CD4-positive, alpha-beta T cell treated with Interferon gamma for 1 hour (primary cell): Measurements from ENCODE around the gene ARIH1.
"Not testable (repeated sequence)": the region's sequence is repeated elsewhere in the genome, so short reads cannot be mapped to it uniquely, and the experiment has no call there.

ENCODE experiments used
- DNase-seq: peaks from one replicate; pipeline ENCODE4 v3.0.0-alpha.2; 2020

ARIH1 gene

DNA sequence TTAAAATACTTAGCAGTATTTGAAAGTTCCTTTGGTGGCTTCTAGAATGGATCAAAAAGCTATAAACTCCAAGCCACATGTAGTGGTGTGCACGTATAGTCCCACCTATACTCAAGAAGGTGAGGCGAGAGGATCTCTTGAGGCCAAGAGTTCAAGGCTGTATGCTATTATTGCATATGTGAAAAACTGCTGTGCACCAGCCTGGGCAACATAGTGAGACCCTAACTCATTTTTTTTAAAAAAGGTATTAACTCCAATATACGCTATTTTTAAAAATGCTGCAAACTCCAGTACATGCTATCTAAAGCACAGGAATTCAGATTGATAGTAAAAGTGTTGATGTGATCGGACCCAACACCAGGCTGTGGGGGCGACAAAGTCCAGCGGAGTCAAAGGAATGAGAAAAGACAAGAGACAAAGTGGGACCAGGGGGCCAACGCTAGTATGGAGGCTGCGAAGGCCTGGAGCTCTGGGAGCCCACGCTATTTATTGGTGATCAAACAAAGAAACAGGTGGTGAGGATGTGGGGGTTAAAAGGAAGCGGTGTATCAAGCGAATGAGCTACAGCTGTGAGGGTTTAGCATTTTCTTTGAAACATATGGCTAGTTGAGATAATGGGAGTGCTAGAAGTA lies 66.6 kb downstream of the ARIH1 start:
- DNase-seq, result no peak

DNA sequence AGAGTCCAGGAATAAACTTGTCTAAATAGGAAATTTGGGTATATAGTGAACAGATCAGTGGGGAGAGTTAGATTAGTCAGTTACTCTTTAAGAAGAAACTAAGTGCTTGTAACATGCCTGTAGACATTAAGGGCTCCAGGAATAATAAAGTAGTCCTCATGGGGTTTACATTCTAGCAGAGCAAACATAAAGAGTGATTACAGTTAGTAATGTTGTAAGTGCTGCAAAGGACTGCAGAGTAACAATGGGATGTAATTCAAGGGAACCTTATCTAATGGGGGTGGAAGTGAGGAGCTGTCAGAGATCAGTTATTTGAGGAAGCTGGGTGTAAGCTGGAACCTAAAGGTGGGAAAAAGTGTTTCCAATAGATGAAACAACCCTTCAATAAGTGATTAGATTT lies 67.5 kb downstream of the ARIH1 start:
- no peak for DNase-seq

DNA sequence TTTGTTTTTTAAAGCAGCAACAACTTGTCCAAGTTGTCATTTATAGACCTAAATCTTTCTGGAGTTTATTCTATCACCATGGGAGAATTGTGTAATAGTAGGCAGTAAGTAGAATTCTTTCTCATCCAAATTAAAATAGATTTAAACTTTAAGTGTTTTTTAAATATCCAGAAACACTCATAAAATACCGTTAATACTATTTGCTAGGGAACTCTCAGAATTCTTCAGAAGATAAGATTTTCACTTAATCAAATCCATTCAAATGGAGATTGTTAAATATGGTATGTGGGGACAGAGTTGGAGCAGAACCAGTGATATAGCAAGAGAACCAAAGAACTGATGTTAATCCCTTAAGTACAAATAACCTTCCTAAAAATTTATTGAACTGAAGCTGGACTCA lies 71.0 kb downstream of the ARIH1 start:
- DNase-seq, result no peak

- DNase-seq, result no peak
Observed at GRCh38 chr15:72554471-72555425, 80.6 kb downstream of the ARIH1 start.

- DNase-seq, result no peak
Observed at GRCh38 chr15:72559781-72560180, 85.7 kb downstream of the ARIH1 start.

- DNase-seq, result no peak
Observed at GRCh38 chr15:72560458-72560857, 86.3 kb downstream of the ARIH1 start.

DNA sequence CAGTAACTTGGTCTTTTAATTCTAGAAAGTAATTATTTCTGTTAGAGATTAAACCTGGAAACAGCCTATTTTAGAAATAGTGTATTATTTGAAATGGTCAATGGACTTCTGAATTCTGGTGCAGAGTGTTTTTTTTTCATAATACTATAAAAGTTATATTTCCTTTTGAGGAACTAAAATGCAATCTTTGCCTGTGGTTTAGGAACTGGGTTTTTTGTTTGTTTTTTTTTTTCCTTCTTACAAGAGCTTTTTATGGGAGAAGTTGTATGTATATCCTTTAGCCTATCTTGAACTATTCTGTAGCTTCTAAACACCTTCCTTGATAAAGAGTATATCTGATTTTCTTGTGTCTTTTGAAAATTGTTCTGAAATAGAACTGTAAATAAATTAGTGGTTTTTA lies 88.3 kb downstream of the ARIH1 start:
- no peak for DNase-seq

DNA sequence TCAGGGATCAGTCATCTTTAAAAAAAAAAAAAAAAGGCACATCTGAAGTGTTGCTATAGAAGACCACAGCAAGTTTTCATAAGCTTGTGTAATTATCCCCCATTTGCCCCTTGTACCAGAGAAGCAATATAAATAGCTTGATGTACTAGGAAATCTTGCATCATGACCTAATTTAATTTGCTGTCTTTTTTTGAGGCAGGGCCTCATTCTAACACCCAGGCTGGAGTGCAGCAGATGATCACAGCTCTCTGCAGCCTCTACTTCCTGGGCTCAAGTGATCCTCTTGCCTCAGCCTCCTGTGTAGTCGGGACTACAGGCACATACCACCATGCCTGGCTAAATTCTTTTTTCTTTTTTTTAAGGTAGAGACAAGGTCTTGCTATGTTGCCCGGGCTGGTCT lies 88.7 kb downstream of the ARIH1 start:
- no peak for DNase-seq

DNA sequence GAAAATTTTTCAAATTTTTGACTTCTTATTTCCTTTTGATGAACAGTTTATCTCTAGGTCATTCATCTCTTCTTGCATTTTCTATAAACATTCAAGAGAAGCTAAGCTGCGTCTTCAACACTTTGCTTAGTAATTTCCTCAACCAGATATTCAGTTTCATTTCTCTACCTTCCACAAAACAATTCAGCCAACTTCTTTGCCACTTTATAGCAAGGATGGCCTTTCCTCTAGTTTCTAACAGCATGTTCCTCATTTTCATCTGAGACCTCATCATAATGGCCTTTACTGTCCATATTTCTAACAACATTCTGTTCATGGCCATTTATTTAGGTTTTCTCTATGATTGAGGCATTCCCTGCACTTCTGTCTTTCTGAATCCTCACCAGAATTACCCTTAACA lies 90.0 kb downstream of the ARIH1 start:
- no peak for DNase-seq

DNA sequence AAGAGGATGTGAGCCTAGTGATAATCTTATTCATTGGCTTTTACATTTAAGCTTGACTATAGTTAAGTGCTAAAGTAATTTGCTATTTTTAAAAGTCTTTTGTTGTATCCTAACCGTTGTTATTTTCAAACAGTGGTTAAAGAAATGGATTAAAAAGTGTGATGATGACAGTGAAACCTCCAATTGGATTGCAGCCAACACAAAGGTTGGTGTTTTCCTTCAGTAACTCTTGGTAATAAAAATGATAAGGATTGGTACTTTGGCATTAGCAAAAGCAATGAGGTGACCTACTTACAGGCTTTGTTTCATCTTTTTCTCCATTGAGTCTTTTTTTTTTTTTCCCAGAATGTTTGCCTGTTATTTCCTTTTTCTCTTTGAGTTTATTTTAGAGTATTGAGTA lies 92.8 kb downstream of the ARIH1 start:
- DNase-seq, result no peak

DNA sequence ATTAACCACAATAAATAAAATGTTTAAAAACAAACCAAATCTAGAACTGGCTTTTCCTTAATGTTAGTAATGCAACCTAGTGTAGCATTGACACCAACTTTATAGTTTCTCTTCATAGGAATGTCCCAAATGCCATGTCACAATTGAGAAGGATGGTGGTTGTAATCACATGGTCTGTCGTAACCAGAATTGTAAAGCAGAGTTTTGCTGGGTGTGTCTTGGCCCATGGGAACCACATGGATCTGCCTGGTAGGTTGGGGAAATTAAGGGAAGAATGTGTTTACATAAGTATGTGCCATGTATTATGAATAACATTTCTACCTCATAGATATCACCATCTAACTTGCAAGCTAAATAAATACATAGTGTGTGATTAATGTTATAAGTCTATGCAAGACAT lies 95.9 kb downstream of the ARIH1 start:
- no peak for DNase-seq

DNA sequence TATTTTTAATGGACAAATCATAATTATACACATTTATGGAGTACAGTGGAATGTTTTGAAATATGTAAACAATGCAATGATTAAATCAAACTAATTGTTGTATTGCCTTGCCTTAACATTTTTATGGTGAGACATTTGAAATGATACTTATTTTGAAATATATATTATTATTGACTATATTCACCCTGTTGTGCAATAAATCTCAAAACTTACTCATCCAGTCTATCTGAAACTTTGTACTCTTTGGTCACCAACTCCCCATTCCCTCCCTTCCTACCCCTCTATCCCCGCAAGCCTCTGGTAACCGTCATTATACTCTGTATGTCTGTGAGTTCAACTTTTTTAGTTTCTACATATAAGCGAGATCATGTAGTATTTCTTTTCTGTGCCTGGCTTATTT lies 105.7 kb downstream of the ARIH1 start:
- no peak for DNase-seq

GRCh38 chr15:72584006-72584405 lies 109.9 kb downstream of the ARIH1 start:
- no peak for DNase-seq

DNA sequence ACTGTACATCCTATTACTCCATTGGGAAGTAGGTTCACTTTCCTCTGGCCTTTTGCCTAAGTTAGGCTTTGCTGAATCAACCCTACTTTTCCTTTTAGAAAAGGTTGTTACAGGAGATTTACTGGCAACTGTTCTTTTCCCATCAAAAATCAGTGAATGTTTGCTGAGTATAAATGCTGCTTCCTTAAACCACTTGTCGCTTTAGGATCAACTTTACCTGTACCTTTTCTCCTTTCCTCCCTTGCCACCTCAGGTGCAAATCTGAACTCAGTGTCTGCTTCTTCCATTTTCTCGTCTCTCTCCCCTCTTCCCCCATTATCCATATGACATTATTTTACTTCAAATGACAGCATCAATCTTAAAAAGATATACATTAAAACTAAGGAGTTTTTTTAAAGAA lies 110.9 kb downstream of the ARIH1 start:
- DNase-seq, result no peak

DNA sequence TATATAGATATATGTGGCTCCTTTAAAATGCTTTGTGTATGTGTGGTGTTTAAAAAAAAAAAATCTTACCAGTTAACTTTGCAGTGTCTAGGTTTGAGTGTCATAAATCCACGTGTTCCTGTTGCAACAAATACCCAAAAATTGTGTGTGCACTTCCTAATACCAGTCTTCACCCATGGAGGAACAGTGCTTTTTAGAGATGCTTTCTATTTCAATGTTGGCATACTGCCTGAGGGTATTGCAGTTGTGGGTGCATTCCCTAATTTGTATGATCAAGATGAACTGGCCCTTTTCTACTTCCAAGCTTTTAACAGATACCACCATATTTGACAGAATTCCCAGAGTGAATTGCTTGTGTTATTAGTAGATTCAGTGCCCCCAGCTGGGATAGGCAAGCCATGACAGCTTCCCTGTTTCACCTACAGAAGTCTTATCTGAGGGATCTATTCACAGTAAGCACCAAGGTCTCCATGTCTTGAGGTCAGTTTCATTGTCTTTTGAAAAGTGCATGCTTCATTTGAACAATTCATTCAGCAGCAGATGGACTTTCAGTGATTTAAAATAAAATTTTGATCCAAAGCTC lies 111.4 kb downstream of the ARIH1 start:
- DNase-seq, result no peak

- DNase-seq, result no peak
Observed at GRCh38 chr15:72588096-72588495, 114.0 kb downstream of the ARIH1 start.

DNA sequence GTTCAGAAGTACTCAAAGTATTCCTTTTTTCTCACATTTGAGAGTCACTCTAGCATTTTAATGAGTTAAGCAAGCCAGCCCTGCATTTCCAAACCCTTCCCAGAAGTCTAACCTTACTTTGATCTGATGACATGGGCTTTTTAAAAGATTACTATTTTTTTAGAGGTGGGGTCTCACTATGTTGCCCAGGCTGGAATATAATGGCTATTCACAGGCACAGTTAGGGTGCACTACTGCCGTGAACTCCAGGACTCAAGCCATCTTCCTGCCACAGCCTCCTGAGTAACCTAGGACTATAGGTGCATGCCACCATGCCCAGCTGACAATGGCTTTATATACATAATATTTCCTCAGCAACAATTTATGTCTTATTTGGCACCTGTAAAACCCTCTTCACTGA lies 116.3 kb downstream of the ARIH1 start:
- no peak for DNase-seq

DNA sequence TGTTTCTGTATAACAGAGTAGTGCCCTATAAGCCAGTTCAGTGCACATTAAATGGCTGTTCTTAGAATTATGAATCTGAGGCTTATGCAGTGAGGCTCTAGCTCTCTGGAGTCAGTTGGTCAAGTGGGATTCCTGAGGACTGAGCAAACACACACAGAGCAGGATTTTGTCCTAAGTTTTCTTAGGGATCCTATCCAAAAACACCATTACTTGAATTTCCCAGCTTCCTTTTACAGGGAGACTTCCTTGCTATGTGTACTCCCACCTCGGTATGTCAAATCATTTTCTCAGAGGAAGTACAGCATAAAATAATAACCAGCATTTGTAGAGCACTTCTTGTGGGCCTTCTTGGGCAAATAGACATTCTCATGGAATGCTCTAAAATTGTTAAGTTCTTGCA lies 117.2 kb downstream of the ARIH1 start:
- no peak for DNase-seq

- no peak for DNase-seq
Observed at GRCh38 chr15:72592097-72592496, 118.0 kb downstream of the ARIH1 start.

DNA sequence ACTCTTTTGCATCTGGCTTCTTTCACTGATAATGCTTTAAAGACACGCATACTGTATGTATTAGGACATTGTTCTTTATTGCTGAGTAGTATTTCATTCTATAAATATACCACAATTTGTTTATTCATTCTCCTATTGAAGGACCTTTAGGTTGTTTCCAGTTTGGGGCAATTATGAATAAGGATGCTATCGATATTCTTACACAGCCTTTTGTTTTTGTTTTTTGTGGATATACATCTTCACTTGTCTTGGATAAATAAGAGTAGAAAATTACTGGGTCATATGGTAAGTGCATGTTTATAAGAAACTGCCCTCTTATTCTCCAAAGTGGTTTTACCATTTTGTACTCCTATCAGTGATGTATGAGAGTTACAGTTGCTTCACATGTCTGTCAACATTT lies 118.5 kb downstream of the ARIH1 start:
- DNase-seq, result no peak

DNA sequence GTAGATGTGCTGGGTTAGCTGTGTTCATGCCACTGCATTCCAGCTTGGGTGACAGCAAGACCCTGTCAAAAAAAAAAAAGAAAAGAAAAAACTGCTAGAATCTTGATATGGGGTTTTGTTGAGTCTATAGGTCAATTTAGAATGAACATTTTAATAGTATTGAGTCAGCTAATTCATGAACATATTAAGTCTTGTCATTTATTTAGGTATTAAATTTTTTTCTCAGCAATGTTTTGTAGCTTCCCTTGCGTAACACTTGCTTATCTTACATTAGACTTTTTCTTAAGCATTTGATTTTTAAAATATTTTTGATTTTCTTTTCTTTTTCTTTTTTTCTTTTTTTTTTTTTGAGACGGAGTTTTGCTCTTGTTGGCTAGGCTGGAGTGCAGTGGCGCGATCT lies 119.7 kb downstream of the ARIH1 start:
- no peak for DNase-seq

DNA sequence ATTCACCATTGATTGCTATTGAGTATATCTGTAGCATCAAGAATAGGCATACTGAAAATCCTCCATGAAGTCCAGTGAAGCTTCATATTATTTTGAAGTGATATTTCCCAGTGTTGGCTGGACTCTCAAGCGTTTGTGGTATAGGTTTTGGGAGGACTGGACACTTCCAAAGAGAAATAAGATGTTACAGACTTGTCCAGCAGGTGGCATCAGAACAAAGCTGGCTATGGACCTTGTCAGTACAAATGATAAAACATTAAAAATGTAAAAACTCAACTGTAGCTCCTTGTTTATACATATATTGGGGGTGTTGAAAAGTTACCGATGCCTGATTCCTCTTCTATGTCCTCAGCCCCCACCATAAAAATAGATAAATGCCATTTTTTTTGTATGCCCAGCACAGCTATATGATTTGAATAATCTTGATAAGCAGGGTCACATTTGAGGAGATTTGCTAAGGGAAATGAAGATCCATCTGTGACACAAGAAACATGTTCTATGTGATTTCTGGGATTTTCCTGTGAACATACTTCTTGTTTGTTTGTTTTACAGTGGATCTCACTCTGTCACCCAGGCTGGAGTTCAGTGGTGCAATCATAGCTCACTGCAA lies 125.8 kb downstream of the ARIH1 start:
- DNase-seq, result no peak

DNA sequence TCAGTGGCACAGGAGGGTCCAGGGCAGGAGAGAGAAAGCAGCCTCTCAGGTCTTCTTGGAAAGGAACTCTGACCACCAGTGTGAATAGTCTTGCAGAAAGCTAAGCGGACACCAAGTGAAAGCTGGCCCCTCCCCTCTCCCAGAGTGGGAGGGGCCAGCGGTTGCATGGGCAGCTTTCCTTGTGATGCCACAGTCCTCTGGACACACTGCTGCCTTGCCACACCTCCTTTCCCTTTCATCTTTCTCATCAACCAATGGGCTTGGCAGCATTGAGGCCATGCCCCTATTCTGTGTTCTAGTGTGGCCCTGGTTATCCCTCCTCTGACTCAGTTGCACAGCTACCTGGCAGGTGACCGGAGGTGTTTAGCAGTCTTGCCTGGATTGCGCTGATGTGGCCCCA lies 130.7 kb downstream of the ARIH1 start:
- no peak for DNase-seq

DNA sequence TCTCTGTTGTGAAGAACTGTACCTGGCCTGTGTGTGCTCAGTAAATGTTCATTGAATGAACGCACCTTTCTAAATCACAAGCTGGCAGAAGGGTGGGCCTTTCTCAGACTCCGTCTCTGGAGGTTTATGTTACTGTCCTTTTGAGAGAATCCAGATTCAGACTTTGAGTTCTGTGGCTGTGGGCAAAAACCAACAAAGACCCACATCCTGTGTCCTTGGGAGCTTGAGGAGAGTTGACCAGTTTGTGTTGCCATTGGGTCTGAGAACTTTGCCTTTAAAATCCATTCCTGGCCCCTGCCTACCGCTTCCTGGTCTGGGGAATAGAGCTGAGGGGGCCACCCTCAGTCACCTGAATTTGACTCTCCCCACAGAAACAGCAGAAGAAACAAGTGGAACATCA lies 134.0 kb downstream of the ARIH1 start:
- DNase-seq, result not testable (repeated sequence)
